ENCODE data around the gene SYT4. TPM values are rescaled to one million over a fixed set of nuclear protein-coding genes. Genes with fewer than 3 reads are reported as not detected.

SYT4 gene
- total RNA-seq, 2 donors from 2014 or later, result 0.33 to 3.6 TPM

- Histone ChIP-seq H3K4me3 (no peak overlapping the region), H3K4me1 (no peaks in the 10 kb centered on the region), H3K27ac (no peak overlapping the region), H3K9me3 (no peaks in the 10 kb centered on the region), H3K36me3 (replicated peaks in 1 of 2; ENCODE audit: insufficient read depth in 1 of 2, low read depth in 2 of 2) (no peaks in the 10 kb centered on the region), H3K27me3 (no peaks in the 10 kb centered on the region)
- TF ChIP-seq CTCF (IDR thresholded peaks at IDR 0.05), result no peak
- TF ChIP-seq POLR2A (IDR thresholded peaks at IDR 0.05), result no peak
- 30 to 50% methylated on average over 1 of the region's 1 CpG for WGBS, 2 donors
- DNase-seq, result no peak
- intact Hi-C loops (cut with DNase I), result no loop called here
- no peak for ATAC-seq
Observed at GRCh38 chr18:43267818-43268217, 9.5 kb downstream of the SYT4 start.

- 48 to 82% methylated on average over 2 to 4 of the region's 4 CpGs for WGBS, 2 donors
- TF ChIP-seq POLR2A (IDR thresholded peaks at IDR 0.05), result no peak
- TF ChIP-seq CTCF (IDR thresholded peaks at IDR 0.05), result no peak
Observed at GRCh38 chr18:43265465-43265864, 11.8 kb downstream of the SYT4 start.

GRCh38 chr18:43248610-43249249 is 28.6 kb downstream of the SYT4 start:
- 73 to 89% methylated on average over 1 of the region's 1 CpG for WGBS, 2 donors
- intact Hi-C loops (cut with DNase I), result no loop called here
- no peak overlapping the region for H3K27ac ChIP-seq
- H3K4me1 ChIP-seq, result no peaks in the 10 kb centered on the region
- no peak overlapping the region for H3K4me3 ChIP-seq
- no peaks in the 10 kb centered on the region for H3K9me3 ChIP-seq
- no peaks in the 10 kb centered on the region for H3K36me3 ChIP-seq (replicated peaks in 1 of 2; ENCODE audit: insufficient read depth in 1 of 2, low read depth in 2 of 2)
- no peaks in the 10 kb centered on the region for H3K27me3 ChIP-seq
- TF ChIP-seq POLR2A (IDR thresholded peaks at IDR 0.05), result no peak
- no peak for TF ChIP-seq CTCF (IDR thresholded peaks at IDR 0.05)
- ATAC-seq (no peak), DNase-seq (no peak)

More at GRCh38 chr18:43265465-43265864, 11.8 kb downstream of the SYT4 start:
- no peaks in the 10 kb centered on the region for H3K27me3 ChIP-seq
- H3K4me1 ChIP-seq, result no peaks in the 10 kb centered on the region
- no peaks in the 10 kb centered on the region for H3K9me3 ChIP-seq
- intact Hi-C loops (cut with DNase I), result no loop called here
- no peak overlapping the region for H3K27ac ChIP-seq
- H3K36me3 ChIP-seq (replicated peaks in 1 of 2; ENCODE audit: insufficient read depth in 1 of 2, low read depth in 2 of 2), result no peaks in the 10 kb centered on the region
- DNase-seq, result no peak
- H3K4me3 ChIP-seq, result no peak overlapping the region
- no peak for ATAC-seq

- no peak for ATAC-seq
- no peaks in the 10 kb centered on the region for H3K9me3 ChIP-seq
- TF ChIP-seq CTCF (IDR thresholded peaks at IDR 0.05) (no peak), POLR2A (IDR thresholded peaks at IDR 0.05) (no peak)
- H3K27ac ChIP-seq, result no peak overlapping the region
- WGBS, 2 donors, result 86 to 89% methylated on average over 1 of the region's 1 CpG
- no peaks in the 10 kb centered on the region for H3K4me1 ChIP-seq
- intact Hi-C loops (cut with DNase I), result no loop called here
- no peak for DNase-seq
- H3K4me3 ChIP-seq, result no peak overlapping the region
- no peaks in the 10 kb centered on the region for H3K27me3 ChIP-seq
- H3K36me3 ChIP-seq (replicated peaks in 1 of 2; ENCODE audit: insufficient read depth in 1 of 2, low read depth in 2 of 2), result no peaks in the 10 kb centered on the region
Observed at GRCh38 chr18:43247944-43248343, 29.3 kb downstream of the SYT4 start.

- peaks cover 0 to 3% (median 0%) of the 10 kb centered on the region in 3 donors for H3K9me3 ChIP-seq
- H3K27me3 ChIP-seq, result no peaks in the 10 kb centered on the region
- no peak overlapping the region for H3K4me3 ChIP-seq
- intact Hi-C loops (cut with DNase I), result no loop called here
- no peaks in the 10 kb centered on the region for H3K36me3 ChIP-seq (replicated peaks in 1 of 2; ENCODE audit: insufficient read depth in 1 of 2, low read depth in 2 of 2)
- ATAC-seq (no peak), DNase-seq (no peak)
- 32 to 50% methylated on average over 2 of the region's 2 CpGs for WGBS, 2 donors
- H3K4me1 ChIP-seq, result no peaks in the 10 kb centered on the region
- H3K27ac ChIP-seq, result no peak overlapping the region
- TF ChIP-seq CTCF (IDR thresholded peaks at IDR 0.05) (no peak), POLR2A (IDR thresholded peaks at IDR 0.05) (no peak)
Observed at GRCh38 chr18:43238429-43238828, 38.9 kb downstream of the SYT4 start.

Measured in body of pancreas (tissue), 4 donors.